AG08396 (cell line): ENCODE data around the gene ACOT2.

Experiments
- DNase-seq: peaks from one replicate; pipeline ENCODE4 v3.0.0; 2012; ENCODE audit warnings: low spot score, mixed read lengths

Gene ACOT2

DNA sequence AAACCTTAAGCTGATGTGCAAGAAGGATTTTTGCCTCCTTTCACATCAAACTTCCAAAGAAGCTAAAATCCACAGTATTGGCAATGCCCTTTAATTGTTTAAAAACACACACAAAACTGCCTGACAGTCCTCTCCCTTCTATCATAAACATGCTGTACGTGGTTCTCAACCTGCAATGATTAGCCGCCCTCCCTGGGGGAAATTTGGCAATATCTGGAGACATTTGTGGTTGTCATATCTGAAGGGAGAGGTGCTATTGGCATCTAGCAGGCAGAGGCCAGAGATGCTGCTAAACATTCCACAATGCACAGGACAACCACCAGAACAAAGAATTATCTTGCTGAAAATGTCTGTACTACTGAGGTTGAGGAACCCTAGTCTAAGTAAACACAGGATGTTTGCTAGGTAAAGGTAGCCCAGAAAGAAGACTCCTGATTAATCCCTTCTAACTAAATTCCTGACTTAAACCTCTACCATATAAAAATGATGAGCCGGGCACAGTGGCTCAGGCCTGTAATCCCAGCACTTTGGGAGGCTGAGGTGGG is 44.5 kb downstream of the ACOT2 start:
- DNase-seq, result no peak

DNA sequence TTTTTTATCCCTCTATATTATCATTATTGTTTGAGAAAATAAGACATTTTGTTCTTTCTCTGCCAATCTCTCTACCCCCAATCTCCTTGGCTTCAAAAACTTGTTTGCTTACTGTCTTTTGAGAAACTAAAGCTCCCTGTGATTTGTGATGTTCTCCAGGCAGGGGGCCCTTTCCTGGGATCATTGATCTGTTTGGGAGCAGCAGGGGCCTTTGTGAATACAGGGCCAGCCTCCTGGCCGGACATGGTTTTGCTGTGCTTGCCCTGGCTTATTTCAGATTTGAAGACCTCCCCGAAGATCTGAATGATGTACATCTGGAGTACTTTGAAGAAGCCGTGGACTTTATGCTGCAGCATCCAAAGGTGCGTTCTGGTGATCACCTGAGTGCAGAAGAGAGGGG is 47.8 kb downstream of the ACOT2 start:
- no peak for DNase-seq

DNA sequence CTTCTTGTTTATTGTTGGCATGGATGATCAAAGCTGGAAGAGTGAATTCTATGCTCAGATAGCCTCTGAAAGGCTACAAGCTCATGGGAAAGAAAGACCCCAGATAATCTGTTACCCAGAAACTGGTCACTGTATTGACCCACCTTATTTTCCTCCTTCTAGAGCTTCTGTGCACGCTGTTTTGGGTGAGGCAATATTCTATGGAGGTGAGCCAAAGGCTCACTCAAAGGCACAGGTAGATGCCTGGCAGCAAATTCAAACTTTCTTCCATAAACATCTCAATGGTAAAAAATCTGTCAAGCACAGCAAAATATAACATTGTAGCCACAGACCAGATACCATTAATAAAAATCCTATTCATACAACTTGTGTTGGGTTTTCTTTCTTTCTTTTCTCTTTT is 50.5 kb downstream of the ACOT2 start:
- no peak for DNase-seq

DNA sequence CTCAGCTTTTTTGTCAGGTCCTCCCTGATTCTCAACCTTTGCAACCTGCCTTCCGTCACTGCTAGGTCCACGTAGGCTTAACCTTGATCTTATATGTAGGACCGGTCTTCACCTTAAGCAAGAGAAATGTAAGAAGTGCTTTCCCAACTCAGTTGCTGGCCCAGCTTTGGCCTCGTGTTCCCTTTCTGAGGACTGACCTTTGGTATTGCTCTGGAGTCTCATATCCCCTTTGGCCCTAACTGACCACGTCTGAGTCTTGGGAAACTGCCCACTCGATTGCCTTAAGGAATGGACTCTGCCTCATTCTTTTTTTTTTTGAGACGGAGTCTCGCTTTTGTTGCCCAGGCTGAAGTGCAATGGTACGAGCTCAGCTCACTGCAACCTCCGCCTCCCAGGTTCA is 51.3 kb downstream of the ACOT2 start:
- no peak for DNase-seq

DNA sequence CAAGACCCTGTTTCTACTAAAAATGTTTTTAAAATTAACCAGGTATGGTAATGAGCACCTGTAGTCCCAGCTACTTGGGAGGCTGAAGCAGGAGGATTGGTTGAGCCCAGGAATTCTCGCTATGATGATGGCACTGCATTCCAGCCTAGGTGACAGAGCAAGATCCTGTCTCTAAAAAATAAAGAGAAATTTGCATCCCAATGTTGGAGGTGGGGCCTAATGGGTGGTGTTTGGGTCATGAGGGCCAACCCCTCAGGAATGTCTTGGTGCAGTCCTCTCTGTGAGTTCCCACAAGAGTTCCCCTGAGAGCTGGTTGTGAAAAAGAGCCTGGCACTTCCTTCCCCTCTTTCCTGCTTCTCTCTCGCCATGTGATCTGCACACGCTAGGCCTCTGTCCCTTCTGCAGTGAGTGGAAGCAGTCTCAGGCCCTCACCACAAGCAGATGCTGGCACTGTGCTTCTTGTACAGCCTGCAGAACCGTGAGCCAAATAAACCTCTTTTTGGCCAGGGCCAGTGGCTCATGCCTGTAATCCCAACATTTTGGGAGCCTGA is 54.6 kb downstream of the ACOT2 start:
- DNase-seq, result no peak
